Tibial nerve (tissue), 4 donors: ENCODE measurements around the gene NGEF. TPM values are rescaled to one million over a fixed set of nuclear protein-coding genes. Genes with fewer than 3 reads are reported as not detected.

Experiments used
- DNase-seq, 2 donors: peaks; one replicate each; pipeline ENCODE4 v3.0.0-alpha.2; 2019; ENCODE audit warnings: low spot score in 2 of 2
- H3K27ac ChIP-seq, 4 donors: fragments of 200-600 bp; sonication (generic) in 3 of 4; one replicate each; pipeline ENCODE4 v1.5.1; 2017 to 2019; ENCODE audit warnings: mild to moderate bottlenecking in 1 of 4
- H3K27me3 ChIP-seq, 2 donors: fragments of 200-600 bp; sonication (generic) in 1 of 2; one replicate each; pipeline versions ENCODE4 v1.5.1 to v1.6.0; 2017 to 2019
- H3K36me3 ChIP-seq, 3 donors: fragments of 200-600 bp; sonication (generic); one replicate each; pipeline ENCODE4 v1.5.1; 2018 to 2019
- H3K4me1 ChIP-seq, 4 donors: fragments of 200-600 bp; sonication (generic) in 3 of 4; one replicate each; pipeline ENCODE4 v1.5.1; 2017 to 2019
- H3K4me3 ChIP-seq, 4 donors: fragments of 200-600 bp; sonication (generic) in 3 of 4; one replicate each; pipeline ENCODE4 v1.5.1; 2017 to 2019; ENCODE audit warnings: mild to moderate bottlenecking in 1 of 4, moderate library complexity in 1 of 4
- H3K9me3 ChIP-seq, 4 donors: fragments of 200-600 bp; sonication (generic) in 3 of 4; one replicate each; pipeline ENCODE4 v1.5.1; 2017 to 2019
- EP300 ChIP-seq, 2 donors: sonication (generic); formaldehyde crosslinking; IDR thresholded peaks; one replicate each; pipeline ENCODE4 v1.6.1; 2017; ENCODE audit warnings: antibody characterized with exemption in 2 of 2, mild to moderate bottlenecking in 1 of 2
- POLR2A ChIP-seq, 2 donors: fragments of 450-650 bp; IDR thresholded peaks; one replicate each; pipeline ENCODE4 v1.6.1; 2017; ENCODE audit warnings: antibody characterized with exemption in 2 of 2, mild to moderate bottlenecking in 2 of 2, moderate library complexity in 2 of 2
- WGBS, 2 donors: methylation state at CpG; one replicate each; pipeline ENCODE4 v1.1.5; 2018; 5-methylcytosine and 5-hydroxymethylcytosine counted together
- total RNA-seq, 4 donors: library from RNA; depleted of rRNA; stranded (reverse); fragments of >200 nt; gene quantifications; one replicate each; pipeline ENCODE4 v1.1.0, GENCODE V29; 2016
- TF ChIP-seq, protein P1 (sequence below), 5 experiments: fragments of 200-600 bp in 3 of 5; fragments of 450-650 bp in 2 of 5; sonication (generic) in 3 of 5; IDR thresholded peaks; one replicate each; pipeline ENCODE4 v1.5.1; 2016 to 2019; ENCODE audit warnings: antibody characterized with exemption in 5 of 5, mild to moderate bottlenecking in 3 of 5, moderate library complexity in 2 of 5

The NGEF gene
- total RNA-seq, 4 donors from 2014 or later = 12.9 to 47.6 (median 22.7) TPM

DNA sequence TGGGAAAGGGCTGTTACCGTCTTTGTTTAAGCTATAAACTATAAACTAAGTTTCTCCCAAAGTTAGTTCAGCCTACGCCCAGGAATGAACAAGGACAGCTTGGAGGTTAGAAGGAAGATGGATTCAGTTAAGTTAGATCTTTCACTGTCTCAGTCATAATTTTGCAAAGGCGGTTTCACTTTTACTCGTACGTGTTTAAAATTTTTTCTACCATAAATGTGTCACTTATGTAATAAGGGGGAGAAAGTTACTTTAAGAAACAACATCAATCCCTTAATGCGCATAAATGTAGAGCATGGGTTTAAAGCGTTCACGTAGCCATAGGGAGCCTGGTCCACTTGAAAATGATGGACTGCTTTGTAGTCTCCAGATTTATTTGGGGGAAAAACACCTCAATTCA lies 71.7 kb downstream of the NGEF start:
- no peak for DNase-seq
- no peaks in the 10 kb centered on the region for H3K27me3 ChIP-seq
- WGBS, 2 donors = 77 to 79% methylated on average over 8 of the region's 8 CpGs
- H3K9me3 ChIP-seq = peaks cover 0 to 15% (median 0%) of the 10 kb centered on the region in 4 donors
- no peak for TF ChIP-seq EP300 (IDR thresholded peaks at IDR 0.05)
- TF ChIP-seq POLR2A (IDR thresholded peaks at IDR 0.05) = no peak
- TF ChIP-seq, protein P1, sequence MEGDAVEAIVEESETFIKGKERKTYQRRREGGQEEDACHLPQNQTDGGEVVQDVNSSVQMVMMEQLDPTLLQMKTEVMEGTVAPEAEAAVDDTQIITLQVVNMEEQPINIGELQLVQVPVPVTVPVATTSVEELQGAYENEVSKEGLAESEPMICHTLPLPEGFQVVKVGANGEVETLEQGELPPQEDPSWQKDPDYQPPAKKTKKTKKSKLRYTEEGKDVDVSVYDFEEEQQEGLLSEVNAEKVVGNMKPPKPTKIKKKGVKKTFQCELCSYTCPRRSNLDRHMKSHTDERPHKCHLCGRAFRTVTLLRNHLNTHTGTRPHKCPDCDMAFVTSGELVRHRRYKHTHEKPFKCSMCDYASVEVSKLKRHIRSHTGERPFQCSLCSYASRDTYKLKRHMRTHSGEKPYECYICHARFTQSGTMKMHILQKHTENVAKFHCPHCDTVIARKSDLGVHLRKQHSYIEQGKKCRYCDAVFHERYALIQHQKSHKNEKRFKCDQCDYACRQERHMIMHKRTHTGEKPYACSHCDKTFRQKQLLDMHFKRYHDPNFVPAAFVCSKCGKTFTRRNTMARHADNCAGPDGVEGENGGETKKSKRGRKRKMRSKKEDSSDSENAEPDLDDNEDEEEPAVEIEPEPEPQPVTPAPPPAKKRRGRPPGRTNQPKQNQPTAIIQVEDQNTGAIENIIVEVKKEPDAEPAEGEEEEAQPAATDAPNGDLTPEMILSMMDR (IDR thresholded peaks at IDR 0.05) = no peak
- H3K27ac ChIP-seq = no peak overlapping the region
- H3K4me1 ChIP-seq = no peaks in the 10 kb centered on the region
- H3K4me3 ChIP-seq = no peak overlapping the region
- no peaks in the 10 kb centered on the region for H3K36me3 ChIP-seq

DNA sequence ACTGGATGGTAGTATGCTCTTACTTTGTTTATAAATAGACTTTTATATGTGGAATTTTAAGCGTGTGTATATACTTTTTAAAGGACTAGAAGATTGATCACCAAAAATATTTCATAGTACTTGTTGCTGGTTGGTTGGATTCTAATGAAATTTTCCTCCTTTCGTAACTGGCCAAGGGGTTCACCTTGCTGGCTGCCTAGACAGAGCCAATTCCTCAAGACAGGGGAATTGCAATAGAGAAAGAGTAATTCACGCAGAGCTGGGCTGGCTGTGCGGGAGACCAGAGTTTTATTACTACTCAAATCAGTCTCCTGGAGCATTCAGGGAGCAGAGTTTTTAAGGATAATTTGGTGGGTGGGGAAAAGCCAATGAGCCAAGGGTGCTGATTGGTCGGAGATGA lies 72.3 kb downstream of the NGEF start:
- no peak for DNase-seq
- no peak for TF ChIP-seq EP300 (IDR thresholded peaks at IDR 0.05)
- TF ChIP-seq, protein P1 (IDR thresholded peaks at IDR 0.05) = no peak
- no peak for TF ChIP-seq POLR2A (IDR thresholded peaks at IDR 0.05)
- Histone ChIP-seq H3K9me3 (peaks cover 0 to 15% (median 0%) of the 10 kb centered on the region in 4 donors), H3K36me3 (no peaks in the 10 kb centered on the region), H3K27me3 (no peaks in the 10 kb centered on the region), H3K4me3 (no peak overlapping the region), H3K4me1 (no peaks in the 10 kb centered on the region), H3K27ac (no peak overlapping the region)
- WGBS, 2 donors = 83 to 86% methylated on average over 5 of the region's 5 CpGs

DNA sequence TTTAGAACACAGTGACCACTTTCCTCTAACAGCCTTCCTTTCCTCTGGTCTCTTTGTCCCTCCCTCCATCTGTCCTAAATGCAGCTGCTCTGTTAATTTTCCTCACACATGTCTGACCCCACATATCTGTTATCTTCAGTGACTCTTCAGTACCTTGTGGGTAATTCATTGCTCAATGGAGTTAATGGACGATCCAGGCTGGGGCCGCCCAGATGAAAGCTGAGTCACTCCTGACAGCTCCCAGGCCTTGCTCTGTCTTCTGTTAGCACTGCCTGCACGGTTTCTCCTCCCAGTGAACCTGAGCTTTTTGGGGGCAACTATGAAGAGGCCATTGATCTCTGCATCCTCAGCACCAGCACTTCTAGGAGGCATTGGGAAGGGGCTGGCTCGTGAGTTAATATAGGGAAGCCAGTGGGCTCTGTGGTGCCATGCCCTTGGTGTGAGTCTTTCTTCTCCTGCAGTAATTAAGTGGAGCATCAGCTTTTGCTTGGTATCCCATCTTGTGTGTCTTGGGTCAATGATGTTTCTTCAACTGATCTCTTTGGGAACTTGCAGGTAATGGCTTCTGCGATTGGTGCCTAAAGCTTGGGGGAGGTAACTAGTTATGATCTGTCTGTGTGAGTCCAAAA lies 75.7 kb downstream of the NGEF start:
- Histone ChIP-seq H3K27me3 (no peaks in the 10 kb centered on the region), H3K27ac (no peak overlapping the region), H3K4me3 (no peak overlapping the region), H3K4me1 (no peaks in the 10 kb centered on the region), H3K36me3 (no peaks in the 10 kb centered on the region), H3K9me3 (peaks cover 0 to 15% (median 0%) of the 10 kb centered on the region in 4 donors)
- 64 to 75% methylated on average over 5 of the region's 5 CpGs for WGBS, 2 donors
- TF ChIP-seq POLR2A (IDR thresholded peaks at IDR 0.05) (no peak), EP300 (IDR thresholded peaks at IDR 0.05) (no peak)
- TF ChIP-seq, protein P1 (IDR thresholded peaks at IDR 0.05) = no peak
- DNase-seq = no peak

DNA sequence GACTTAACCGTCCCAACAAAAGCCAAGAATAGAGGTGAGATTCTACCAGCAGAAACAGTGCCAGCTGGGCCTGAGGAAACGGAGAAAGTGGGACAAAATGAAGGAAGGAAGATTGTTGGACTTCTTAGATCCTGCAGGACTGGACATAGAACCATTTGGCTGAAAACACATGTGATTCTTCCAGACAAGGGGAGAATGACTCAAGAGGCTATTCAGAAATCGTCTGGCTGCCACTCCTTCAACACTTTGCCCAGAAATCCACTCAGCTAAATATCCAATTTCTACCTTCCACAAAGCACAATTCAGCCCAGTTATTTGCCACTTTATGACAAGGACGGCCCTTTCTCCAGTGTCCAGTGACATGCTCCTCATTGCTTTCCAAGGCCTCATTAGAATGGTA lies 81.4 kb downstream of the NGEF start:
- H3K27me3 ChIP-seq = peaks cover 0 to 9% of the 10 kb centered on the region in 2 donors
- 50 to 62% methylated on average over 4 of the region's 4 CpGs for WGBS, 2 donors
- peaks cover 0 to 19% (median 7%) of the 10 kb centered on the region in 4 donors for H3K4me1 ChIP-seq
- DNase-seq = no peak
- H3K36me3 ChIP-seq = no peaks in the 10 kb centered on the region
- H3K9me3 ChIP-seq = no peaks in the 10 kb centered on the region
- no peak for TF ChIP-seq POLR2A (IDR thresholded peaks at IDR 0.05)
- no peak for TF ChIP-seq EP300 (IDR thresholded peaks at IDR 0.05)
- TF ChIP-seq, protein P1 (IDR thresholded peaks at IDR 0.05) = no peak
- H3K27ac ChIP-seq = no peak overlapping the region
- no peak overlapping the region for H3K4me3 ChIP-seq

DNA sequence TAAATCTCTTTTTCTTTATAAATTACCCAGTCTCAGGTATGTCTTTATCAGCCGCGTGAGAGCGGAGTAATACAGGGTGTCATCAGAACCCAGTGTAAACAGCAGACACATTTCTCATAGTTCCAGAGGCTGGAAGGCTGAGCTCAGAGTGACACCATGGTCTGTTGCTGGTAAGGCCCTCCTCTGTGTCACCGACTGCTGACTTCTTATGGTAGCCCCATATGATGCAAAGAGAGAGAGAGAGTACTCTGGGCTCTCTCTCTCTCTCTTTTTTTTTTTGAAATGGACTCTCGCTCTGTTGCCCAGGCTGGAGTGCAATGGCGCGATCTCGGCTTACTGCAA lies 83.0 kb downstream of the NGEF start:
- TF ChIP-seq, protein P1 (IDR thresholded peaks at IDR 0.05) = no peak
- no peak for TF ChIP-seq POLR2A (IDR thresholded peaks at IDR 0.05)
- no peak for TF ChIP-seq EP300 (IDR thresholded peaks at IDR 0.05)
- H3K27ac ChIP-seq = no peak overlapping the region
- no peaks in the 10 kb centered on the region for H3K9me3 ChIP-seq
- H3K27me3 ChIP-seq = peaks cover 0 to 21% of the 10 kb centered on the region in 2 donors
- no peaks in the 10 kb centered on the region for H3K36me3 ChIP-seq
- WGBS, 2 donors = 90 to 98% methylated on average over 8 of the region's 8 CpGs
- no peak overlapping the region for H3K4me3 ChIP-seq
- H3K4me1 ChIP-seq = peaks cover 0 to 29% (median 11%) of the 10 kb centered on the region in 4 donors
- no peak for DNase-seq
